ENCODE results near the gene SCN1B. TPM values are rescaled to one million over a fixed set of nuclear protein-coding genes. Genes with fewer than 3 reads are reported as not detected.
"Not testable (repeated sequence)": the region's sequence is repeated elsewhere in the genome, so short reads cannot be mapped to it uniquely, and the experiment has no call there.

The SCN1B gene
- total RNA-seq, 2 donors from 2014 or later, result 2.7 to 4.7 TPM

GRCh38 chr19:35013820-35014754 lies 16.2 kb upstream of the SCN1B start:
- H3K4me1 Mint-ChIP-seq (ENCODE audit: low read depth), result peaks cover 60% of the 10 kb centered on the region
- ATAC-seq (replicated peaks in 1 of 2) (no peak), DNase-seq (peak in 1 of 2 donors; percentile 26)
- no peaks in the 10 kb centered on the region for H3K27me3 Mint-ChIP-seq (ENCODE audit: low read depth)
- no peaks in the 10 kb centered on the region for H3K9me3 Mint-ChIP-seq
- H3K36me3 Mint-ChIP-seq (ENCODE audit: insufficient read depth in 2 of 2), result peaks cover 11 to 34% of the 10 kb centered on the region in 2 donors
- peak overlapping the region; percentile 55 to 62 for H3K4me3 Mint-ChIP-seq
- peak overlapping the region; percentile 90 for H3K27ac Mint-ChIP-seq

- not testable (repeated sequence) for DNase-seq; H3K9me3 Mint-ChIP-seq; H3K27me3 Mint-ChIP-seq (ENCODE audit: low read depth); ATAC-seq (replicated peaks in 1 of 2)
- peak overlapping the region in 1 of 2 donors; percentile 36 for H3K4me3 Mint-ChIP-seq
- H3K4me1 Mint-ChIP-seq (ENCODE audit: low read depth), result peaks cover 56% of the 10 kb centered on the region
- peaks cover 14 to 35% of the 10 kb centered on the region in 2 donors for H3K36me3 Mint-ChIP-seq (ENCODE audit: insufficient read depth in 2 of 2)
- H3K27ac Mint-ChIP-seq, result peak overlapping the region; percentile 86
Measured at GRCh38 chr19:35014774-35015173, 15.5 kb upstream of the SCN1B start.

DNA sequence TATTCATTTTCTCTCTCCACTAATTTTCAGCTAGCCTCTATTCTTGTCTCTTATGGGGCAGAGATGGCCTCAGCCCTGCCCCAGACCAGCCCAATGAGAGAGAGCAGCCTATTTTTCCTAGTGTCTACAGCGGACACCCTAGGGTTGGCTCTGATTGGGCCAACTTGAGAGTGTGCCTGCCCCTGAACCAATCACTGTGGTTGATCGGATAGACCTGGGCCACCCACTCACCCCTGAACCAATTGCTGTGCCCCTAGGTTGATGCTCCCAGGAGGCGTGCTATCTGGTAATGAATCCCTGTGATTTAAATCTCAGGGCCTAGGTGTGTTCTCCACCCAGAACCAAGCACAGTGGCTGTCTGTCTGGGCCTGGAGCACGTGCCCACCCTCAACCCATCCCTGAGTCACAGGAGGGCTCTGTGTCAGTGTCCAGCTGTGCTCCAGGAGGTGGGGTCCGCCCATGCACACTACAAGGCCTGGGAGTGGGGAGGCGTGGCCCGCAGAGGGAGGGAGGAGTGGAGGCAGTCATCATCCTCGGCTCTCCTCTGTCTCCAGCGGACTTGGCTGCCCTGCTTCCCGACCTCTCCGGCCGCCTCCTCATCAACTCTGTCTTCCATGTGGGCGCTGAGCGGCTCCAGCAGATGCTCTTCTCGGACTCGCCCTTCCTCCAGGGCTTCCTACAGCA lies 14.9 kb upstream of the SCN1B start:
- H3K27me3 Mint-ChIP-seq (ENCODE audit: low read depth), result no peaks in the 10 kb centered on the region
- H3K4me3 Mint-ChIP-seq, result no peak overlapping the region
- no peak for DNase-seq
- no peak for ATAC-seq (replicated peaks in 1 of 2)
- H3K4me1 Mint-ChIP-seq (ENCODE audit: low read depth), result peaks cover 51% of the 10 kb centered on the region
- H3K36me3 Mint-ChIP-seq (ENCODE audit: insufficient read depth in 2 of 2), result peaks cover 13 to 35% of the 10 kb centered on the region in 2 donors
- no peaks in the 10 kb centered on the region for H3K9me3 Mint-ChIP-seq
- no peak overlapping the region for H3K27ac Mint-ChIP-seq

DNA sequence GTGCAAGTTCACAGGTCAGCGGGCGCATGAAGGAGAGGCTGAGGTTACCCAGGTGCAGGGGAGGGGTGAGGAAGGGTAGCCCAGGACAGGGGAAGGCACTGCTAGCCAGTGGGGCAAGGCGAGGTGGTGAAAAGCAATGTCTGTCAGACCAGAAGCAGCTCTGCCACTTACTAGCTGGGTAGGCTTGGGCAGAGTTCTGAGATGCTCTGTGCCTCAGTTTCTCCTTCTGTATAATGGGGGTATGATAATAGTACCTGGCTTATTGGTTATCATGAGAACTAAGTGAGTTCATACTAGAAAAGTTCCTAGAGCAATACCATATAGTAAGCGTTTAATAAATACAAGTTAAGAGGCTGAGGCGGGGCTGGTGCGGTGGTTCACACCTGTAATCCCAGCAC lies 14.3 kb upstream of the SCN1B start:
- Mint-ChIP-seq H3K27me3 (ENCODE audit: low read depth) (no peaks in the 10 kb centered on the region), H3K36me3 (ENCODE audit: insufficient read depth in 2 of 2) (peaks cover 13 to 37% of the 10 kb centered on the region in 2 donors), H3K9me3 (no peaks in the 10 kb centered on the region), H3K4me1 (ENCODE audit: low read depth) (peaks cover 46% of the 10 kb centered on the region), H3K27ac (no peak overlapping the region), H3K4me3 (no peak overlapping the region)
- ATAC-seq (replicated peaks in 1 of 2) (no peak), DNase-seq (no peak)

DNA sequence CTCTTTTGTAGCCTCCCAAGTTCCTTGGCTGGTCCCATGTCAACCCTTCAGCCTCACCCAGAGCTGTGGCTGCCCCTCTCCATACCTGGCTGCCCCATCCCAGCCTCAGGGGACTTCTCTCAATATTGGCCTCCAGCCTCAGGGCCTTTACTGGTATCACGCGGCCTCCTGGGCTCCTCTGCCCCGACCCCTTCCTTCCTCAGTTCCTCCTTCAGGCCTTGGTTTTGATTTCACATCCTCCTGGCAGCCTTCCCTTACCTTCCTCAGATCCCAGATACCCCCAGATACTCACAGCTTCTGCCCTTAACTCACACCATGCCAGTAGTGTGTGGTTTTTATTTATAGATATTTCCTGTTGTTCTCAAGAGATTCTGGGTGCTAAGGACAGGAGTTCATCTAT lies 12.8 kb upstream of the SCN1B start:
- Mint-ChIP-seq H3K4me3 (no peak overlapping the region), H3K9me3 (no peaks in the 10 kb centered on the region), H3K4me1 (ENCODE audit: low read depth) (peaks cover 30% of the 10 kb centered on the region), H3K36me3 (ENCODE audit: insufficient read depth in 2 of 2) (peaks cover 15 to 42% of the 10 kb centered on the region in 2 donors), H3K27me3 (ENCODE audit: low read depth) (no peaks in the 10 kb centered on the region), H3K27ac (no peak overlapping the region)
- no peak for ATAC-seq (replicated peaks in 1 of 2)
- DNase-seq, result no peak

- Mint-ChIP-seq H3K27me3 (ENCODE audit: low read depth) (no peaks in the 10 kb centered on the region), H3K4me1 (ENCODE audit: low read depth) (peaks cover 22% of the 10 kb centered on the region), H3K27ac (no peak overlapping the region), H3K36me3 (ENCODE audit: insufficient read depth in 2 of 2) (peaks cover 13 to 34% of the 10 kb centered on the region in 2 donors), H3K9me3 (no peaks in the 10 kb centered on the region), H3K4me3 (no peak overlapping the region)
- ATAC-seq (replicated peaks in 1 of 2) (no peak), DNase-seq (no peak)
Measured at GRCh38 chr19:35018379-35018778, 11.9 kb upstream of the SCN1B start.

GRCh38 chr19:35019144-35019543 lies 11.1 kb upstream of the SCN1B start:
- ATAC-seq (replicated peaks in 1 of 2) (no peak), DNase-seq (no peak)
- Mint-ChIP-seq H3K9me3 (no peaks in the 10 kb centered on the region), H3K36me3 (ENCODE audit: insufficient read depth in 2 of 2) (peaks cover 11 to 32% of the 10 kb centered on the region in 2 donors), H3K27me3 (ENCODE audit: low read depth) (no peaks in the 10 kb centered on the region), H3K27ac (no peak overlapping the region), H3K4me3 (no peak overlapping the region), H3K4me1 (ENCODE audit: low read depth) (peaks cover 14% of the 10 kb centered on the region)

GRCh38 chr19:35021016-35021415 lies 9.3 kb upstream of the SCN1B start:
- H3K27ac Mint-ChIP-seq, result no peak overlapping the region
- no peaks in the 10 kb centered on the region for H3K9me3 Mint-ChIP-seq
- DNase-seq (no peak), ATAC-seq (replicated peaks in 1 of 2) (no peak)
- H3K27me3 Mint-ChIP-seq (ENCODE audit: low read depth), result no peaks in the 10 kb centered on the region
- peaks cover 5% of the 10 kb centered on the region for H3K4me1 Mint-ChIP-seq (ENCODE audit: low read depth)
- H3K36me3 Mint-ChIP-seq (ENCODE audit: insufficient read depth in 2 of 2), result peaks cover 13 to 29% of the 10 kb centered on the region in 2 donors
- H3K4me3 Mint-ChIP-seq, result no peak overlapping the region

DNA sequence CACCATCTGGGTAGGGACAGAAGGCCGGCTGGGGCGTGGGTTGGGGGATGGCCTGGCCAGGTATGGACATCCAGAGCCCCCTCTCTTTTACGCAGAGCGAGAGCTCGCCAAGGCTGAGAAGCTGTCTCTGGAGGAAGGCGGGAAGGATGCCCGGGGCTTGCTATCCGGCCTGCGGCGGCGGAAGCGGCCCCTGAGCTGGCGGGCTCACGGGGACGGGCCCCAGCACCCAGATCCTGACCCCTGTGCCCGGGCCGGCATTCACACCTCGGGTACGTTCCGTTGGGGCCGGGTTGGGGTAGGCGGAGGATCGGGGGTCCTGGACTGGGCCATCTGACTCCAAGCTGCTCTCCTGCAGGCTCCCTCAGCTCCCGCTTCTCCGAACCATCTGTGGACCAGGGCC lies 8.7 kb upstream of the SCN1B start:
- Mint-ChIP-seq H3K27ac (no peak overlapping the region), H3K9me3 (no peaks in the 10 kb centered on the region), H3K36me3 (ENCODE audit: insufficient read depth in 2 of 2) (peaks cover 13 to 33% of the 10 kb centered on the region in 2 donors), H3K4me3 (no peak overlapping the region), H3K27me3 (ENCODE audit: low read depth) (no peaks in the 10 kb centered on the region), H3K4me1 (ENCODE audit: low read depth) (peaks cover 5% of the 10 kb centered on the region)
- no peak for ATAC-seq (replicated peaks in 1 of 2)
- no peak for DNase-seq

DNA sequence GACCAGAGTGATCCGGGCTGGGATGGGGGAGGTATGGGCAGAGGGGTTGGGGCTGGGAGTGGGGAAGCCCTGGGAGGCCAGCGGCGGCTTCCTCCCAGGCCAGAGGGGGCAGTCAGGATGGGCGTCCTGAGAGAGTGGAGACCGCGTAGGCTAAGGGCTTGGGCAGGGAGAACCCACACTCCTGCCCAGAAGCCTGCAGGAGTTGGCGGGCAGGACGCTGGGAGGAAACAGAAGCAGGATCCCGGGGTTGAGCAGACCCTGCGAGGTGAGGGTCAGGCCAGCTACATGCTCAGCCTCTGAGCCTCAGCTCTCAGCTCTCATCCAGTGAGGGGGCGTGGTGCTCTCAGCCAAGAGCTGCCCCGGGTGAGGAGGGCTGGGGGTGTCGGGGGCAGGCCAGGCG lies 7.8 kb upstream of the SCN1B start:
- H3K36me3 Mint-ChIP-seq (ENCODE audit: insufficient read depth in 2 of 2), result peaks cover 13 to 32% of the 10 kb centered on the region in 2 donors
- no peak for DNase-seq

DNA sequence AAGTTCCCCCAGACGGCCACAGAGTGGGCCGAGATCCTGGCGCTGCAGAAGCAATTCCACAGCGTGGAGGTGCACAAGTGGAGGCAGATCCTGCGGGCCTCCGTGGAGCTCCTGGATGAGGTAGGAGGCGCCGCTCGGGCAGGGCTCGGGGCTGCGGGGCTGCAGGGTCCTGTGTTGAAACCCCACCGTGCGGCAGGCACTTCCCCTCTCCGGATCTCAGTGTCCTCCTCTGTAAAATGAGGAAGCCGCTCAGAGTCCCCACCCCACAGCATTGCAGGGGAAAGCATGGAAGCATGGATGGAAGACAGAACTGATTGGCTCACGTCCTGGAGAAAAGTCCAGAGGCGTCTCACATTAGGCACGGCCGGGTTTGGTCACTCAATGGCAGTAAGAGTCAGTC lies 6.8 kb upstream of the SCN1B start:
- peaks cover 7% of the 10 kb centered on the region for H3K4me1 Mint-ChIP-seq (ENCODE audit: low read depth)
- H3K9me3 Mint-ChIP-seq, result no peaks in the 10 kb centered on the region
- H3K36me3 Mint-ChIP-seq (ENCODE audit: insufficient read depth in 2 of 2), result peaks cover 10 to 26% of the 10 kb centered on the region in 2 donors
- no peak for ATAC-seq (replicated peaks in 1 of 2)
- no peak overlapping the region for H3K4me3 Mint-ChIP-seq
- H3K27ac Mint-ChIP-seq, result no peak overlapping the region
- H3K27me3 Mint-ChIP-seq (ENCODE audit: low read depth), result no peaks in the 10 kb centered on the region
- DNase-seq, result no peak

More for the DNA sequence above, 7.8 kb upstream of the SCN1B start:
- Mint-ChIP-seq H3K9me3 (no peaks in the 10 kb centered on the region), H3K4me1 (ENCODE audit: low read depth) (peaks cover 5% of the 10 kb centered on the region), H3K27ac (no peak overlapping the region), H3K4me3 (no peak overlapping the region), H3K27me3 (ENCODE audit: low read depth) (no peaks in the 10 kb centered on the region)
- ATAC-seq (replicated peaks in 1 of 2), result peak in 1 of 2 donors; percentile 7

DNA sequence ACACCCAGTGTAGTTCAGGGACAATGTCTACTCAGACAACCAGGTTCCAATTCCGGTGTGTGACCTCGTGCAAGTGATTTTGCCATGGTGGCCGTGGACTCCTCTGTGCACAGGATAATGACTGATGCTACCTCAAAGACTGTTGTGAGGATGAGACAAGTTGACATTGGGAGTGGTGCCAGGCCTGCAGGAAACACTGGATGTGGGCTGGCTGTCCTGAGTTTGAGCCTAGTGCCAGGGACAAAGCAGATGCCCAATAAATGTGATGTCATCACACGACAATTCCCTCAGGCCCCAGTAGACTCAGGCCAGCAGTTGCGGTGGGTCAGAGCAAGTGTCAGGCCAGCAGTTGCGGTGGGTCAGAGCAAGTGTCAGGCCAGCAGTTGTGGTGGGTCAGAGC lies 6.2 kb upstream of the SCN1B start:
- Mint-ChIP-seq H3K27me3 (ENCODE audit: low read depth) (no peaks in the 10 kb centered on the region), H3K27ac (no peak overlapping the region), H3K4me3 (no peak overlapping the region), H3K9me3 (no peaks in the 10 kb centered on the region), H3K36me3 (ENCODE audit: insufficient read depth in 2 of 2) (peaks cover 11 to 25% of the 10 kb centered on the region in 2 donors), H3K4me1 (ENCODE audit: low read depth) (peaks cover 9% of the 10 kb centered on the region)
- ATAC-seq (replicated peaks in 1 of 2) (no peak), DNase-seq (no peak)

GRCh38 chr19:35025969-35026368 lies 4.3 kb upstream of the SCN1B start:
- Mint-ChIP-seq H3K4me3 (no peak overlapping the region), H3K27me3 (ENCODE audit: low read depth) (peaks cover 1% of the 10 kb centered on the region), H3K36me3 (ENCODE audit: insufficient read depth in 2 of 2) (peaks cover 6 to 16% of the 10 kb centered on the region in 2 donors), H3K9me3 (no peaks in the 10 kb centered on the region), H3K4me1 (ENCODE audit: low read depth) (peaks cover 11% of the 10 kb centered on the region), H3K27ac (no peak overlapping the region)
- DNase-seq (no peak), ATAC-seq (replicated peaks in 1 of 2) (no peak)

Measured in activated T-cell treated with anti-CD3 and anti-CD28 coated beads, Interleukin-2, amount 50 U/mL, for 72 hours (primary cell).